ENCODE results near the gene B9D1.

B9D1 gene

DNA sequence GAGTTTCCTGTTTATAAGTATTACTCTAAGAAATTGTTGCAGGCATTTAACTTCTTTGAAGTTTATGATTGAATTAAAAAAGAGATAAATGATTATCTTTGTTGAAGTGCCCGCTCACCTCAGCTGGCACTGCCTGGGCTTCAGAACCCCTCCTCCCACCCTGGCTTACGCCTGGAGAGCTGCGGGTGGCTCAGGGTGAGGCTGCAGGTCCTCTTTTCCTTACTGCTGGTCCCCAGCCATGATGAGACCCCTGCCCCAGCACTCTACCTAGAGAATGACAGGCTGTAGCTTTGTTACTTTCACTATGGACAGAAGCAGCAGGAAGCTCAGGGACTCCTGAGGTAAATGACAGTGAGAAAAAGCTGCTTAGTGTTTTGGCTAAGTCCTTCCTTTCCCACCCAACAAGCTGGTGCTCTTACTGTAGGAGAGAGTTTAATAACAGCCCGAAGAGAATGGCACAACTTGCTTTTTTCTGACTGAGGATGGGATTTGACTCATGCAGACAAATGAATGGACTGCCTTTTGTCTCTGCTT is 63.2 kb downstream of the B9D1 start:
- no peak for DNase-seq

DNA sequence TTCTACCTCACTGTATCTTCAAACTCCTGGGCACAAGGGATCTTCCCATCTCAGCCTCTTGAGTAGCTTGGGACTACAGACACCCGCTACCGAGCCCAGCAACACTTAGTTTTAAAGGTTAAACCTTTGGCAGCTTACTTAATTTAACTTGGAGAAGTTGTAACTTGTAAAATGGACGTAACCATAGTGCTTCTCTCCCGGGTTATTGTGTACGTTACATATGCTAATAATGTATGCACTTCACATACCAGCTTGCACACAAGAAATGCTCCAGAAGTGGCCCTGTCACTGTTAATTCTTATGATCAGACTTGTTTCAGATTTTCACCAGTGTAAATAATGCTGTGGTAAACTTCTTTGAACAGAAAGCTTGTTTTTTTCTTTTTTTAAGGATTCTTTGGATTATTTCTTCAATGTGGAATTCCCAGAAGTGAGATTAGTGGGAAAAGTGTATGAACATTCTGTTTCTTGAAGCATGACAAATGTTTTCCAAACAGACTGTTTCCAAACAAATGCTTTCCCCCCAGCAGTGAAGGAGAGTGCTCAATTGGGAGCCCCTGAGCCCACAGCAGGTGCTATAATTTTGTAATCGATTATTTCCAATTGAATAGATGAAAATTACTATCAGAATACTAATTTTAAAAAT is 63.8 kb downstream of the B9D1 start:
- no peak for DNase-seq

DNA sequence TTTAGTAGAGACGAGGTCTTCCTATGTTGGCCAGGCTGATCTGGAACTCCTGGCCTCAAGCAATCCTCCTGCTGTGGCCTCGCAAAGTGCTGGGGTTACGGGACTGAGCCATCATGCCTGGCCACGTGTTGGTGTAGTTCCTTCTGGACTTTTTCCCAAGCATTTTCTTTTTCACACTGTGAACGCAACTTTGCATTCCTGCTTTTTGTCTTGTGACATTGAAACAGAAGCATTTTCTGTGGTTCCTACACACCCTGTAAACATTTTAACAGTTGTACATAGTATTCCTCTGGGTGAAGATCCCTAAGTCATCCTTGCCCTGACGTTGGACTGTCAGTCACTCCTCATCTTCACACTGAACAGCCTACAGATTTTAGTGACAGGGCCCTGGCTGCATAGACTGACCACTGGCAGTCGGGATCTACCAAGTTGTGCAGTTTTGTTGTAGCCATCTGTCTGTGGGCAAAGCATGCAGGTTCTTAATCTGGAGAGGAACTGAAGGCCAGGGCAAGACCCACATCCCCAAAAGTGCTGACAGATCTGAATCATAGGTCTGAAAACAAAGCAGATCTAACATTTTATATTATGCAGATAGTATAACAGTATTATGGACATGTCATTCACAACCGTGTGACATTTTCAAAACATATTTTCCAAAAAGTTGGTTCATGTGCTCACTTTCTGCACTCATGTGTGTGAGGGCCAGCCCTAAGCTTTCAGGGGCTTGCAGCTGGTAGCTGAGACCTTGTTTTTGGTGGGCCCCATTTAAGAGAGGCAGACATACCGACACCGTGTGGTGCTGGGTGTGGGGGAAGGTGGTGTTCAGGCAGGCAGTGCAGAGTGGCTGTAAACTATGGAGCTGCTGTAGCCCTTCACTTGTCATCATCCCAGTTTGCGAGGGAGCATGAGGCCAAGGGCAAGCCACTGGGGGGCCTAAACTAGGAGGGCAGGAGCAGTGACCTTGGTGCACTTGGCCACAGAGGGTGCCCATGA is 65.4 kb downstream of the B9D1 start:
- no peak for DNase-seq

DNA sequence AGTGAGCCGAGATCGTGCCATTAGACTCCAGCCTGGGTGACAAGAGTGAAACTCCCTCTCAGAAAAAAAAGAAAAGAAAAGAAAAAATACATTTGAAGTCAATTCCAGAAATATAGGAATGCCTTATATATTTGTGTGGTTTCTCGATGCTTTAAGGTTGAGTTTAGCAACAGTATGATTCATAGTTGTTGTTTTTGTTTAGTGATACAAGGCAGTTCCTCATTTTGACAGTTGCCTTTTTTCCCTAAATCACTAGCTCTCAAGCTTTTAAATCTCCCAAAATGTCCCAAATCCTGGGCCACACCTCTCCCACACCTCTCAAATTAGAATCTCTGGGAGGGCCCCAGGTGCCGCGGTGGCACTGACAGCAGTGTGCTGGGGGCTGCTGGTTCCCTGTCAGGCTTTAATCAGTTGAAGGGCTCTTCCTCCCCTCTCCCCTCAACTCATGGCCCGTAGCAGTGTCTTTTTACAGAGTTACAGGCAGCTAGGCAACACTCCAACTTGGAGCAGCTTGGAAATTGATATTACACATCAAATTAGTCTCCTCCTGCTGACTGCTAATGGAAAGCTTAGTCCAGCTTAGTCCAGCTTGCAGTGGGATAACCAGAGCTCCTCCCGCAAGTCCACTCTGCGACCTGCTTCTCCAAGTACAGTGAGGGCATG is 66.9 kb downstream of the B9D1 start:
- no peak for DNase-seq

DNA sequence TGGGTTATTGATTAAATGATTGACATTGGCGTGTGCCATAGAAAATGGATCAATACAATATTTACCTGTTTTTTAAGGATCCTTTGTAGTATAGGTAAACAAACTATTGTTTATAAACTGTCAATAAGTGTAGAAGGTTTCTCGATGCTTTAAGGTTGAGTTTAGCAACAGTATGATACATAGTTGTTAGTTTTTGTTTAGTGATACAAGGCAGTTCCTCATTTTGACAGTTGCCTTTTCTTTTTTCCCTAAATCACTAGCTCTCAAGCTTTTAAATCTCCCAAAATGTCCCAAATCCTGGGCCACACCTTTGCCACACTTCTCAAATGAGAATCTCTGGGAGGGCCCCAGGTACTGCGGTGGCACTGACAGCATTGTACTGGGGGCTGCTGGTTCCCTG is 68.1 kb downstream of the B9D1 start:
- DNase-seq: no peak

Measured in kidney glomerular epithelial cell (primary cell).